SKM-1 (cell line): ENCODE results near the gene OBSCN.

ENCODE experiments used
- DNase-seq: peaks from one replicate; lab custom pipeline; 2025; ENCODE audit not compliant: unreplicated experiment; lab: John Stamatoyannopoulos, UW

Gene OBSCN

DNA sequence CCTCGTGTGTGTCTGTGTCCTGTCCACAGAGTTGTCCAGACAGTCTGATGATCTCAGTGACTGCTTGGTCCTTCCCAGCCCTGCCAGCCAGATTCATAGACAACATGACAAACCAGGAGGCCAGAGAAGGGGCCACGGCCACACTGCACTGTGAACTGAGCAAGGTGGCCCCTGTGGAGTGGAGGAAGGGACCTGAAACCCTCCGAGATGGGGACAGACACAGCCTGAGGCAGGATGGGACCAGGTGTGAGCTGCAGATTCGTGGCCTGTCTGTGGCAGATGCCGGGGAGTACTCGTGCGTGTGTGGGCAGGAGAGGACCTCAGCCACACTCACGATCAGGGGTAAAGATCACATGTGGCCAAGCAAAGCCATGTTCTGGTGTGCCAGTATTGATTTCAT, 96.4 kb downstream of the OBSCN start:
- no peak for DNase-seq

GRCh38 chr1:228304766-228305395, 97.0 kb downstream of the OBSCN start:
- no peak for DNase-seq

- no peak for DNase-seq
These were observed 97.9 kb downstream of the OBSCN start for GRCh38 chr1:228305721-228306152.

- DNase-seq, result no peak
These were observed 98.7 kb downstream of the OBSCN start for GRCh38 chr1:228306275-228307217.

DNA sequence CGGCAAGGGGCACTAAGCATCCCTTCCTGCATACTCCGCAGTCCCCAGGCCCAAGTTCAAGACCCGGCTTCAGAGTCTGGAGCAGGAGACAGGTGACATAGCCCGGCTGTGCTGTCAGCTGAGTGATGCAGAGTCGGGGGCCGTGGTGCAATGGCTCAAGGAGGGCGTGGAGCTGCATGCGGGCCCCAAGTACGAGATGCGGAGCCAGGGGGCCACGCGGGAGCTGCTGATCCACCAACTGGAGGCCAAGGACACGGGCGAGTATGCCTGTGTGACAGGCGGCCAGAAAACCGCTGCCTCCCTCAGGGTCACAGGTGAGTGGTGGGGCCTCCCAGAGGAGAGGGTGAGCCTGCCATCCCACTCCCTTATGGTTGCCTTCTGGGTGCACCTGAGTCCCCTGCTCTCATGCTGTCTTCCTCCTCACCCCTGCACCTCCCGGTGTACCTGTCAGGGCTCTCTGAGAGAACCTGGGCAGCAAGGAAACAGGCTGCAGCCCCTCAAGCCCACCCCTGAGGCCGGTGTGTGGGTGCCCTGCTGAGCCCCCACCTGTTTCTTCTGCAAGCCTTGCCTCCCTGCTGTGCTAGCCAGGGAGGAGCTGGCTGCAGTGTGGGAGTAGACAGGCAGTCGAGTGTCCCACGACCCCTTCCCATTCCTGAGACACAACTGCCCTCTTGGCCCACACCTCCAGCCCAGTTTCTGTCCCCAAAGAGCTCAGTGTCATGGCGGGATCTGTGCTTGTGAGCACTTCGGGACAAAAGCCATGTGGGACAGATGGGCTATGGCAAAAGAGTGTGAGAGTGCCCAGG, 99.6 kb downstream of the OBSCN start:
- no peak for DNase-seq

- no peak for DNase-seq
These were observed 100.3 kb downstream of the OBSCN start for GRCh38 chr1:228308085-228308601.

DNA sequence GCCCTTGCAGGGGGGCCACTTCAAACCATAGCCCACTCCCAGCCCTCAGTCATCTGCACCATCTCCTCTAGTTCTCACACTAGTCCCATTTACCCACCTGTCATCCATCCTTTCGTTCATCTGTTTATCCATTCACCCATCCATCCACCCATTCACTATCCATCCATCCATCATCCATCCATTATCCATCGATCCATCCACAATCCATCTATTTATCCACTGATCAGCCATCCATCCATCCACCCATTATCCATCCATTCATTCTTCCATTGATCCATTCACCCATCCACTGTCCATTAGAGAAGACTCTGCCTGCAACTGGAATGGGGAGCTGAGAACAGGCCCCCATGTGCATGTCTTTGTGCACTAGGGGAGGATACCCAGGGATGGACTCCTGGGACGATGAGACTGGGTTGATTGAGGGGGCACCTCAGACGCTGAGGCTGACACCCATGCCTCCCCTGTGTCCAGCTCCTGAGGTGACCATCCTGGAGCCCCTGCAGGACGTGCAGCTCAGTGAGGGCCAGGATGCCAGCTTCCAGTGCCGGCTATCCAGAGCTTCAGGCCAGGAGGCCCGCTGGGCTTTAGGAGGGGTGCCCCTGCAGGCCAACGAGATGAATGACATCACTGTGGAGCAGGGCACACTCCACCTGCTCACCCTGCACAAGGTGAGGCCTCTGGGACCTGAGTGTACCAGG, 100.9 kb downstream of the OBSCN start:
- DNase-seq, result no peak

DNA sequence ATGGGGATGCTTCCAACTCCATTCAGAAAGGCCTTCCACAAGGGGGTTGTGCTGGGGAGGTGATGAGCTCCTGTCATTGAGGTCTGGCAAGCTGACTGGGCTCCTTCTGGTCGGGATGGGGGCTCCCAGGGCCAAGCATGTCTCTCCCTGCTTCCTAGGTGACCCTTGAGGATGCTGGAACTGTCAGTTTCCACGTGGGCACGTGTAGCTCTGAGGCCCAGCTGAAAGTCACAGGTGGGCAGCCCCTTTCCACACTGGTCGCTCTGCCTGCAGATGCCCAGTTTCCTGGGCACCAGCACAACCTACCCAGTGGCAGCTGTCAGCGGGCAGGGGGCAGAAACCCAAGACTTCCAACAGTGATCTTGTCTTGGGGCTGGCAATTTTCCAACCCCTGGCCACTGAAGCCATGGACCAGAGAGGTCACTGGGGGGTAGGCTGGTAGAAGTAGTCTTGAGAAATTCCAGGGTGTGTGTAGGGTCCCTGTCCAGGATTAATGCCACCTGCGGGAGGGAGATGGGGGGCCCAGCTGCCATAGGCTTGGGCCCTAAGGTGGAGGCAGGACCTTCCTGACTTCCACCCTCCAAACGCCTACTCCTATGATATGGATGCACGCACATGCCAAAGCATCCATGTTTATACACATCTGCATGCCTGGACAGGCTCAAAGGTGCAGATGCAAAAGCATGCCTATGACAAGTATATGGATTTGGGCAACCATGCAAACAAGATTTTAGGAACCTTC, 101.7 kb downstream of the OBSCN start:
- no peak for DNase-seq

DNA sequence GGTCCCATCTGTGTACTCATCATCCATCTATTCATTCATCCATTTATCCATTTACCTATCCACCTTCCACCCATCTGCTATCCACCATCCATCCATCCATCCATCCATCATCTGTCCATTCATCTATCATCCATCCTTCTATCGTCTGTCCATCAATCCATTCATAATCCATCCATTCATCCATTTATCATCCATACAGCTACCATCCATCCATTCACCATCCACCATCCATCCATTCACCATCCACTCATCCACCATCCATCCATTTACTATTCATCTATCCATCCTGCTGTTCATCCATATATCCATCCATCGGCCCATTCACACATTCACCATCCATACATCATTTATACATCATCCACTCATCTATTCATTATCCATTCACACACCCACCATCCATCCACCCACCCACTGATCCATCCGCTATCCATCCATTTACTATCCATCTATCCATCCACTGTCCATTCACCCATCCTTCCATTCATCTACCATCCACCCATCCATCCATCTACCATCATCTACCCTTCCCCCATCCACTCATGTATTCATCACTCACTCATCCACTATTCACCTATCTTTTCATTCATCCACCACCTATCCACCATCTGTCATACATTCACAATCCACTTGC, 102.4 kb downstream of the OBSCN start:
- DNase-seq, result no peak

DNA sequence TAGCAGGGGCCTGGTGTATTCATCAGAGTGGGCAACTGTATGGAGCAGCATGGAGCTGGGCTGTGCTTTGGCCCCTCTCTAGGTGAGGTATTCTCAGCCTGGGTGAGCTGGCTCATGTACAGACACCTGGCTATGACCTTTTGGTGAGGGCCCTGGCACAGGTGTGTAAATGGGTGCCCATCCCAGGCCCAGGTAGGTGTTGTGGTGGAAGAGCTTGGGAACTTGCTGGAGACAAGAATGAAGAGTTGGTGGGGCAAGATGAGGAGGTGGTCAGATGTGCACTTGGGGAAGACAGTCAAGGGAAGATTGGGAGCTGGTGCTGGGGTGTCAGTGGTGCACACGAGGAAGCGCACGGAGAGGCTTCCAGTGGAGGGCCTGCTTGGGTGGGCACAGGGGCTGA, 103.2 kb downstream of the OBSCN start:
- no peak for DNase-seq

DNA sequence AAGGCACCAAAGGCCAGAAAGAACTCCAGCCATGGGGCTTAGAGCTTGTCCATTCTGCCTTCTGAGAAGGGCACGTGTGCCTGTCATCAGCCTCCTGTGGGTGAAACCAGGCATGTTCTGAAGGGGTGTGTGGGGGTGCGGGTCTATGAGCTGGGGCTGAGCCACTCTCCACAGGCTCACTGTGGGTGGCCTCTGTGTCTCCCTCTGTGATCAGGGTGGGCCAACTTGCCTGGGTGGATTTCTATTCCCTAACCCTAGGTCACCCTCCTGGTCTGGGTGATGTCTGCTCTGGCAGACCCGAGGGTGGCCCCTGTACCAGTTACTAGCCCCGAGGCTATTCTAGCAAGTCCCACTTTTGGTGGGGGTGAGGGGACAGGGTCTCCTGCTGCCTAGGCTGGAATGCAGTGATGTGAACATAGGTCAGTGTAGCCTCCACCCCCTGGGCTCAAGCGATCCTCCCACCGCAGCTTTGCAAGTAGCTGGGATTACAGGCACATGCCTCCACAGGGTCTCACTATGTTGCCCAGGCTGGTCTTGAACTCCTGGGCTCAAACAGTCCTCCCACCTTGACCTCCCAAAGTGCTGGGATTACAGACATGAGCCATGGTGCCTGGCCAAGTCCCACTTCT, 104.4 kb downstream of the OBSCN start:
- no peak for DNase-seq

DNA sequence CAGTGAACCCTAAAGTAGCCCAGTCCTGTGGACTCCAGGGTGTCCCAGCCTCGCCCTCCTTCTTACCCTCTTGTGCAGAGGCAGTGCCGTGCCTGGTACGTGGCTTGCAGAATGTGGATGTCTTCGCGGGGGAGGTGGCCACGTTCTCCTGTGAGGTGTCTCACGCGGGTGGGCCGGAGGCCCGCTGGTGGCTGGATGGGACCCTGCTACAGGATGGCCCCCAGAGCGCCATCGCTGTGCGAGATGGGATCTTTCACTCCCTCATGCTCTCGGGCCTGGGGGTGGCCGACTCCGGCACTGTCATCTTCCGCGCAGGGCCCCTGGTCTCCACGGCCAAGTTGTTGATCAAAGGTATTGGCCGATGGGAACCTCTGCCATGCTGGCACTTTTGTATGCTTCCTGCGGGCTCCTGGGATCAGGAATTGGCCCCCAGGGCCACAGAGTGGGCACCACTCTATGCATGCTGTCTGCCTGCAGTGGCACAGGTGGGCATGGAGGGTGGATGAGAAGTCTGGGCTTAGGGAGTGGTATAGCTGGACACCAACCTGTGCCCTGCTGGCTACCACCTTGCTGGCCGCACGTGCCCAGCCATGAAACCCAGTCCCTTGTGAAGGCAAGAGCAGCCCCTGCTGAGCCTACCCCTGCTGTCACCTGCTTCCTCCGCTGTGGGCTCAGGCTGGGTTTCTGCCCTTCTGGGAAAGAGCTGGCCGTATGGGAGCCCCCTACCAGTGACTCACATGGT, 105.9 kb downstream of the OBSCN start:
- DNase-seq, result no peak

GRCh38 chr1:228314315-228314657, 106.4 kb downstream of the OBSCN start:
- no peak for DNase-seq

DNA sequence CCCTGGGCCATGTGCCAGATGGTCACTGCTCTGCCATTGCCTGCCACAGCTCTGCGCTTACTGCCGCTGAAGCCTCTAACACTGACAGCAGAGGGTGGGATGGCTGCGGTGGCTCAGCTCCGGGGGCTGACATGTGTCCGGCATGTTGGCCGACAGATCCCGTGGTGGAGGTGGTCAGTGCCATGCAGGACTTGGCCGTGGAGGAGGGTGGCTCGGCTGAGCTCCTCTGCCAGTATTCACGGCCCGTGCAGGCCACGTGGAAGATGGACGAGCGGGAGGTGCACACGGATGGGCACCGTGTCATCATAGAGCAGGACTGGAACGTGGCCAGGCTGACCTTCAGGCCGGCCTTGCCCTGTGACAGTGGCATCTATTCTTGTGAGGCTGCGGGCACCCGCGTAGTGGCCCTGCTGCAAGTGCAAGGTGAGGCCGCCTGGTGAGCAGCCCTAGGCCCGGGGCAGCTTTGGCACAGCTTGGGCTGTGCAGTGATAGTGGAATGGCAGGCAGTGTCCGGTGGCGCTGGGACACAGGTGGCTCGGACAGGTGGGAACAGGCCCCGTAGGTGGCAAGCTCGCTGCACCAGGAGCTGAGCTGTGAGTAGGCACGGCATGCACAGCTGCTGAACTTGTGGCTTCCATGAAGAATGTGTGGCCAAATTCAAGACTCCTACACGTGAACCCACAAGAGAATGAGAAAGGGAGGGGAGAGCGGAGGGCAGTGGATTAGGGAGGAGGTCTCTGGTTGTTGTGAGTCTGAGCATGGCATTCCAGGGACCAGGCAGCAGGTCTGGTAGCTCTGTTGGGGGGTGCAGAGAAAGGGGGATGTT, 107.0 kb downstream of the OBSCN start:
- DNase-seq, result no peak

- DNase-seq, result no peak
These were observed 107.7 kb downstream of the OBSCN start for GRCh38 chr1:228315484-228315944.

- DNase-seq, result no peak
These were observed 108.2 kb downstream of the OBSCN start for GRCh38 chr1:228315945-228316588.
